ENCODE measurements around the gene SPDYE4. TPM values are rescaled to one million over a fixed set of nuclear protein-coding genes. Genes with fewer than 3 reads are reported as not detected.

SPDYE4 gene
- total and polyA plus RNA-seq, 2 experiments from 2014 or later: not detected

- H3K4me1 ChIP-seq (ENCODE audit: insufficient read depth): no peaks in the 10 kb centered on the region
- no peaks in the 10 kb centered on the region for H3K27me3 ChIP-seq (replicated peaks; ENCODE audit: insufficient read depth)
- H3K4me2 ChIP-seq (ENCODE audit: unreplicated experiment): no peak overlapping the region
- no peak overlapping the region for H2AFZ ChIP-seq
- H3K27ac ChIP-seq: no peak overlapping the region
- no peak overlapping the region for H3K9ac ChIP-seq
- H3K9me3 ChIP-seq (ENCODE audit: low read depth): no peaks in the 10 kb centered on the region
- H3K36me3 ChIP-seq (ENCODE audit: low read depth): no peaks in the 10 kb centered on the region
- no peaks in the 10 kb centered on the region for H3K9me2 ChIP-seq (ENCODE audit: insufficient read depth)
- in situ Hi-C loops (cut with MboI): no loop called here
- H4K20me1 ChIP-seq (ENCODE audit: insufficient read depth): no peaks in the 10 kb centered on the region
- no peak for DNase-seq
- no peak for TF ChIP-seq EZH2phosphoT487 (IDR thresholded peaks at IDR 0.05; ENCODE audit: insufficient read depth, low read depth)
- TF ChIP-seq EZH2 (IDR thresholded peaks at IDR 0.05; ENCODE audit: insufficient read depth, poor library complexity, severe bottlenecking): no peak
- H3F3A ChIP-seq (ENCODE audit: insufficient read depth): no peaks in the 10 kb centered on the region
- H3K4me3 ChIP-seq: no peak overlapping the region
- WGBS, 2 experiments (ENCODE audit: low coverage in 1 of 2, low lambda C conversion rate in 2 of 2, missing lambda C conversion rate in 2 of 2): 77% methylated on average over 17 of the region's 17 CpGs
- no peaks in the 10 kb centered on the region for H3K79me2 ChIP-seq (ENCODE audit: insufficient read depth)
These were observed 31.3 kb downstream of the SPDYE4 start for GRCh38 chr17:8726941-8727555.

- DNase-seq: no peak
- no peak for TF ChIP-seq EZH2phosphoT487 (IDR thresholded peaks at IDR 0.05; ENCODE audit: insufficient read depth, low read depth)
- TF ChIP-seq EZH2 (IDR thresholded peaks at IDR 0.05; ENCODE audit: insufficient read depth, poor library complexity, severe bottlenecking): no peak
- H3K27ac ChIP-seq: no peak overlapping the region
- no peak overlapping the region for H3K9ac ChIP-seq
- H2AFZ ChIP-seq: no peak overlapping the region
- no peak overlapping the region for H3K4me3 ChIP-seq
- no peaks in the 10 kb centered on the region for H3K9me3 ChIP-seq (ENCODE audit: low read depth)
- H3K4me1 ChIP-seq (ENCODE audit: insufficient read depth): no peaks in the 10 kb centered on the region
- in situ Hi-C loops (cut with MboI): no loop called here
- H3K4me2 ChIP-seq (ENCODE audit: unreplicated experiment): no peak overlapping the region
- no peaks in the 10 kb centered on the region for H3K27me3 ChIP-seq (replicated peaks; ENCODE audit: insufficient read depth)
- no peaks in the 10 kb centered on the region for H3K79me2 ChIP-seq (ENCODE audit: insufficient read depth)
- 76 to 82% methylated on average over 11 to 23 of the region's 23 CpGs for WGBS, 2 experiments (ENCODE audit: low coverage in 1 of 2, low lambda C conversion rate in 2 of 2, missing lambda C conversion rate in 2 of 2)
- H3F3A ChIP-seq (ENCODE audit: insufficient read depth): no peaks in the 10 kb centered on the region
- H3K9me2 ChIP-seq (ENCODE audit: insufficient read depth): no peaks in the 10 kb centered on the region
- H3K36me3 ChIP-seq (ENCODE audit: low read depth): no peaks in the 10 kb centered on the region
- no peaks in the 10 kb centered on the region for H4K20me1 ChIP-seq (ENCODE audit: insufficient read depth)
These were observed 32.2 kb downstream of the SPDYE4 start for GRCh38 chr17:8725881-8726876.

- in situ Hi-C loops (cut with MboI): no loop called here
- H3F3A ChIP-seq (ENCODE audit: insufficient read depth): no peaks in the 10 kb centered on the region
- WGBS, 2 experiments (ENCODE audit: low coverage in 1 of 2, low lambda C conversion rate in 2 of 2, missing lambda C conversion rate in 2 of 2): 85 to 89% methylated on average over 7 of the region's 7 CpGs
These were observed 33.9 kb downstream of the SPDYE4 start for GRCh38 chr17:8724451-8724850.

GRCh38 chr17:8720596-8720995, 37.8 kb downstream of the SPDYE4 start:
- DNase-seq: no peak
- H3K4me2 ChIP-seq (ENCODE audit: unreplicated experiment): no peak overlapping the region
- H3K27ac ChIP-seq: no peak overlapping the region
- no peaks in the 10 kb centered on the region for H3K79me2 ChIP-seq (ENCODE audit: insufficient read depth)
- H3K4me1 ChIP-seq (ENCODE audit: insufficient read depth): no peaks in the 10 kb centered on the region
- H3K27me3 ChIP-seq (replicated peaks; ENCODE audit: insufficient read depth): no peaks in the 10 kb centered on the region; the same call in 1 of the 2 replicates
- no peak overlapping the region for H3K4me3 ChIP-seq
- no peak for TF ChIP-seq EZH2phosphoT487 (IDR thresholded peaks at IDR 0.05; ENCODE audit: insufficient read depth, low read depth)
- no peak for TF ChIP-seq EZH2 (IDR thresholded peaks at IDR 0.05; ENCODE audit: insufficient read depth, poor library complexity, severe bottlenecking)
- WGBS, 2 experiments (ENCODE audit: low coverage in 1 of 2, low lambda C conversion rate in 2 of 2, missing lambda C conversion rate in 2 of 2): 69 to 74% methylated on average over 9 of the region's 9 CpGs
- no peaks in the 10 kb centered on the region for H3K36me3 ChIP-seq (ENCODE audit: low read depth)
- in situ Hi-C loops (cut with MboI): no loop called here
- H3K9ac ChIP-seq: no peak overlapping the region
- no peaks in the 10 kb centered on the region for H3F3A ChIP-seq (ENCODE audit: insufficient read depth)
- H2AFZ ChIP-seq: no peak overlapping the region
- H3K9me3 ChIP-seq (ENCODE audit: low read depth): no peaks in the 10 kb centered on the region
- no peaks in the 10 kb centered on the region for H4K20me1 ChIP-seq (ENCODE audit: insufficient read depth)
- H3K9me2 ChIP-seq (ENCODE audit: insufficient read depth): no peaks in the 10 kb centered on the region

More at GRCh38 chr17:8724451-8724850, 33.9 kb downstream of the SPDYE4 start:
- no peaks in the 10 kb centered on the region for H4K20me1 ChIP-seq (ENCODE audit: insufficient read depth)
- H3K4me2 ChIP-seq (ENCODE audit: unreplicated experiment): no peak overlapping the region
- H2AFZ ChIP-seq: no peak overlapping the region
- H3K9me3 ChIP-seq (ENCODE audit: low read depth): no peaks in the 10 kb centered on the region
- no peak overlapping the region for H3K27ac ChIP-seq
- no peaks in the 10 kb centered on the region for H3K9me2 ChIP-seq (ENCODE audit: insufficient read depth)
- no peak overlapping the region for H3K9ac ChIP-seq
- no peak for DNase-seq
- H3K4me3 ChIP-seq: no peak overlapping the region
- H3K79me2 ChIP-seq (ENCODE audit: insufficient read depth): no peaks in the 10 kb centered on the region
- no peaks in the 10 kb centered on the region for H3K4me1 ChIP-seq (ENCODE audit: insufficient read depth)
- TF ChIP-seq EZH2 (IDR thresholded peaks at IDR 0.05; ENCODE audit: insufficient read depth, poor library complexity, severe bottlenecking) (no peak), EZH2phosphoT487 (IDR thresholded peaks at IDR 0.05; ENCODE audit: insufficient read depth, low read depth) (no peak)
- no peaks in the 10 kb centered on the region; the same call in 1 of the 2 replicates for H3K27me3 ChIP-seq (replicated peaks; ENCODE audit: insufficient read depth)
- H3K36me3 ChIP-seq (ENCODE audit: low read depth): no peaks in the 10 kb centered on the region
